ENCODE results near the gene WASF3. TPM values are rescaled to one million over a fixed set of nuclear protein-coding genes. Genes with fewer than 3 reads are reported as not detected.

The WASF3 gene
- total and polyA plus RNA-seq, 10 of the 15 experiments (the other 5 are each of a cell fraction or from before 2014, with no cell fraction given) = under 0.01 to 0.10 (median 0.01) TPM; not detected in 7

DNA sequence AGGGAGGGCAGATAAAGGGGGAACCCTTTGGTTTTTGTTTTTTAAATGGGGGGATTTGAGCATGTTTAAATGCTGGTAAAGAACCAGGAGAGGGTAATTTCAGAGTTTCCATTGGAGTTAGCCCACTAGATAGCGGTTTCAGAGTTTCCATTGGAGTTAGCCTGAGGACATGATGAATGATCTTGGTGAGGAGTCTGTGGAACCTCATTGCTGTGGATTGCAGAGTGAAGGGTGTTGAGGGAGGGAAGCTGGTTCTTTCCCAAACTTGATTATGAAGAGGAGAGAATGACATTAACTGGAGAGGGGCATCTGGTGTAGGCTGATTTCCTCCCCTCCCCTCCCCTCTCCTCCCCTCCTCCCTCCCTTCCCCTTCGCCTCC, 5.0 kb downstream of the WASF3 start:
- intact Hi-C loops (cut with micrococcal nuclease; ENCODE audit: unreplicated experiment) = no loop called here
- Histone ChIP-seq H3K36me3 (ENCODE audit: control insufficient read depth in 2 of 2, insufficient read depth in 2 of 2, low read length in 1 of 2) (no peaks in the 10 kb centered on the region), H3K4me1 (ENCODE audit: control insufficient read depth, insufficient read depth, low read length) (no peaks in the 10 kb centered on the region), H4K20me1 (ENCODE audit: control insufficient read depth, insufficient read depth) (no peaks in the 10 kb centered on the region), H3K27me3 (replicated peaks in 1 of 2; ENCODE audit: control insufficient read depth in 2 of 2, insufficient read depth in 2 of 2, low read length in 1 of 2) (no peaks in the 10 kb centered on the region), H3K4me2 (ENCODE audit: control insufficient read depth, insufficient read depth) (no peak overlapping the region), H3K79me2 (ENCODE audit: control insufficient read depth, insufficient read depth, low read length) (no peaks in the 10 kb centered on the region), H2AFZ (ENCODE audit: control insufficient read depth, low read depth, low read length) (no peak overlapping the region), H3K9me3 (replicated peaks; ENCODE audit: control insufficient read depth, insufficient read depth, low read length) (no peaks in the 10 kb centered on the region; the same call in 2 of the 3 replicates), H3K4me3 (no peak overlapping the region), H3K9ac (ENCODE audit: control insufficient read depth, insufficient read depth, low read length) (no peak overlapping the region), H3K27ac (ENCODE audit: control insufficient read depth, insufficient read depth) (no peak overlapping the region)
- no peak for ATAC-seq
- BruUV-seq (replicated peaks) = no TSS peak
- CTCF ChIA-PET = no interaction called here
- SMC1A ChIA-PET (ENCODE audit: uncharacterized antibody, unreplicated experiment) = no interaction called here
- POLR2A ChIA-PET = no interaction called here
- FAIRE-seq = no peak
- 0% methylated on average over 1 of the region's 2 CpGs for WGBS (ENCODE audit: insufficient coverage, insufficient replicate concordance, low lambda C conversion rate, missing lambda C conversion rate)
- DNase-seq (ENCODE audit: low read depth, low spot score) = no peak
- RAD21 ChIA-PET (ENCODE audit: unreplicated experiment) = no interaction called here
- in situ Hi-C loops (cut with MboI) = no loop called here
- TF ChIP-seq CREB1 (IDR thresholded peaks at IDR 0.05; ENCODE audit: low read depth) (no peak), RB1 (IDR thresholded peaks at IDR 0.05; ENCODE audit: borderline replicate concordance) (no peak), EZH2 (IDR thresholded peaks at IDR 0.05; ENCODE audit: borderline replicate concordance, control insufficient read depth, low read depth, low read length) (no peak), SMAD1 (IDR thresholded peaks at IDR 0.05; ENCODE audit: low read depth, partially characterized antibody) (no peak), BACH1 (IDR thresholded peaks at IDR 0.05; ENCODE audit: borderline replicate concordance) (no peak), ZNF217 (IDR thresholded peaks at IDR 0.05) (no peak)
- TF ChIP-seq, protein P1, sequence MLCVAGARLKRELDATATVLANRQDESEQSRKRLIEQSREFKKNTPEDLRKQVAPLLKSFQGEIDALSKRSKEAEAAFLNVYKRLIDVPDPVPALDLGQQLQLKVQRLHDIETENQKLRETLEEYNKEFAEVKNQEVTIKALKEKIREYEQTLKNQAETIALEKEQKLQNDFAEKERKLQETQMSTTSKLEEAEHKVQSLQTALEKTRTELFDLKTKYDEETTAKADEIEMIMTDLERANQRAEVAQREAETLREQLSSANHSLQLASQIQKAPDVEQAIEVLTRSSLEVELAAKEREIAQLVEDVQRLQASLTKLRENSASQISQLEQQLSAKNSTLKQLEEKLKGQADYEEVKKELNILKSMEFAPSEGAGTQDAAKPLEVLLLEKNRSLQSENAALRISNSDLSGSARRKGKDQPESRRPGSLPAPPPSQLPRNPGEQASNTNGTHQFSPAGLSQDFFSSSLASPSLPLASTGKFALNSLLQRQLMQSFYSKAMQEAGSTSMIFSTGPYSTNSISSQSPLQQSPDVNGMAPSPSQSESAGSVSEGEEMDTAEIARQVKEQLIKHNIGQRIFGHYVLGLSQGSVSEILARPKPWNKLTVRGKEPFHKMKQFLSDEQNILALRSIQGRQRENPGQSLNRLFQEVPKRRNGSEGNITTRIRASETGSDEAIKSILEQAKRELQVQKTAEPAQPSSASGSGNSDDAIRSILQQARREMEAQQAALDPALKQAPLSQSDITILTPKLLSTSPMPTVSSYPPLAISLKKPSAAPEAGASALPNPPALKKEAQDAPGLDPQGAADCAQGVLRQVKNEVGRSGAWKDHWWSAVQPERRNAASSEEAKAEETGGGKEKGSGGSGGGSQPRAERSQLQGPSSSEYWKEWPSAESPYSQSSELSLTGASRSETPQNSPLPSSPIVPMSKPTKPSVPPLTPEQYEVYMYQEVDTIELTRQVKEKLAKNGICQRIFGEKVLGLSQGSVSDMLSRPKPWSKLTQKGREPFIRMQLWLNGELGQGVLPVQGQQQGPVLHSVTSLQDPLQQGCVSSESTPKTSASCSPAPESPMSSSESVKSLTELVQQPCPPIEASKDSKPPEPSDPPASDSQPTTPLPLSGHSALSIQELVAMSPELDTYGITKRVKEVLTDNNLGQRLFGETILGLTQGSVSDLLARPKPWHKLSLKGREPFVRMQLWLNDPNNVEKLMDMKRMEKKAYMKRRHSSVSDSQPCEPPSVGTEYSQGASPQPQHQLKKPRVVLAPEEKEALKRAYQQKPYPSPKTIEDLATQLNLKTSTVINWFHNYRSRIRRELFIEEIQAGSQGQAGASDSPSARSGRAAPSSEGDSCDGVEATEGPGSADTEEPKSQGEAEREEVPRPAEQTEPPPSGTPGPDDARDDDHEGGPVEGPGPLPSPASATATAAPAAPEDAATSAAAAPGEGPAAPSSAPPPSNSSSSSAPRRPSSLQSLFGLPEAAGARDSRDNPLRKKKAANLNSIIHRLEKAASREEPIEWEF (IDR thresholded peaks at IDR 0.05; ENCODE audit: insufficient replicate concordance, low read depth, low read length) = no peak
- TF ChIP-seq, protein P2, sequence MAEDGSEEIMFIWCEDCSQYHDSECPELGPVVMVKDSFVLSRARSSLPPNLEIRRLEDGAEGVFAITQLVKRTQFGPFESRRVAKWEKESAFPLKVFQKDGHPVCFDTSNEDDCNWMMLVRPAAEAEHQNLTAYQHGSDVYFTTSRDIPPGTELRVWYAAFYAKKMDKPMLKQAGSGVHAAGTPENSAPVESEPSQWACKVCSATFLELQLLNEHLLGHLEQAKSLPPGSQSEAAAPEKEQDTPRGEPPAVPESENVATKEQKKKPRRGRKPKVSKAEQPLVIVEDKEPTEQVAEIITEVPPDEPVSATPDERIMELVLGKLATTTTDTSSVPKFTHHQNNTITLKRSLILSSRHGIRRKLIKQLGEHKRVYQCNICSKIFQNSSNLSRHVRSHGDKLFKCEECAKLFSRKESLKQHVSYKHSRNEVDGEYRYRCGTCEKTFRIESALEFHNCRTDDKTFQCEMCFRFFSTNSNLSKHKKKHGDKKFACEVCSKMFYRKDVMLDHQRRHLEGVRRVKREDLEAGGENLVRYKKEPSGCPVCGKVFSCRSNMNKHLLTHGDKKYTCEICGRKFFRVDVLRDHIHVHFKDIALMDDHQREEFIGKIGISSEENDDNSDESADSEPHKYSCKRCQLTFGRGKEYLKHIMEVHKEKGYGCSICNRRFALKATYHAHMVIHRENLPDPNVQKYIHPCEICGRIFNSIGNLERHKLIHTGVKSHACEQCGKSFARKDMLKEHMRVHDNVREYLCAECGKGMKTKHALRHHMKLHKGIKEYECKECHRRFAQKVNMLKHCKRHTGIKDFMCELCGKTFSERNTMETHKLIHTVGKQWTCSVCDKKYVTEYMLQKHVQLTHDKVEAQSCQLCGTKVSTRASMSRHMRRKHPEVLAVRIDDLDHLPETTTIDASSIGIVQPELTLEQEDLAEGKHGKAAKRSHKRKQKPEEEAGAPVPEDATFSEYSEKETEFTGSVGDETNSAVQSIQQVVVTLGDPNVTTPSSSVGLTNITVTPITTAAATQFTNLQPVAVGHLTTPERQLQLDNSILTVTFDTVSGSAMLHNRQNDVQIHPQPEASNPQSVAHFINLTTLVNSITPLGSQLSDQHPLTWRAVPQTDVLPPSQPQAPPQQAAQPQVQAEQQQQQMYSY (CRISPR knock-in tag; IDR thresholded peaks at IDR 0.05) = no peak
- TF ChIP-seq, protein P3, sequence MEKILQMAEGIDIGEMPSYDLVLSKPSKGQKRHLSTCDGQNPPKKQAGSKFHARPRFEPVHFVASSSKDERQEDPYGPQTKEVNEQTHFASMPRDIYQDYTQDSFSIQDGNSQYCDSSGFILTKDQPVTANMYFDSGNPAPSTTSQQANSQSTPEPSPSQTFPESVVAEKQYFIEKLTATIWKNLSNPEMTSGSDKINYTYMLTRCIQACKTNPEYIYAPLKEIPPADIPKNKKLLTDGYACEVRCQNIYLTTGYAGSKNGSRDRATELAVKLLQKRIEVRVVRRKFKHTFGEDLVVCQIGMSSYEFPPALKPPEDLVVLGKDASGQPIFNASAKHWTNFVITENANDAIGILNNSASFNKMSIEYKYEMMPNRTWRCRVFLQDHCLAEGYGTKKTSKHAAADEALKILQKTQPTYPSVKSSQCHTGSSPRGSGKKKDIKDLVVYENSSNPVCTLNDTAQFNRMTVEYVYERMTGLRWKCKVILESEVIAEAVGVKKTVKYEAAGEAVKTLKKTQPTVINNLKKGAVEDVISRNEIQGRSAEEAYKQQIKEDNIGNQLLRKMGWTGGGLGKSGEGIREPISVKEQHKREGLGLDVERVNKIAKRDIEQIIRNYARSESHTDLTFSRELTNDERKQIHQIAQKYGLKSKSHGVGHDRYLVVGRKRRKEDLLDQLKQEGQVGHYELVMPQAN (conservative IDR thresholded peaks at IDR 0.05) = no peak
